Trophoblast cell (in vitro differentiated cells and primary cell): ENCODE data around the gene MMAA.

Experiments
- DNase-seq, 2 donors: peaks; one replicate each; pipeline ENCODE4 v3.0.0-alpha.2; 2016
- H2AFZ ChIP-seq: 2 replicates; pipeline ENCODE4 v1.6.1; 2013; ENCODE audit warnings: low read length, moderate library complexity, mild to moderate bottlenecking; ENCODE audit not compliant: insufficient read depth, poor library complexity
- H2AK5ac ChIP-seq: 2 replicates; pipeline ENCODE4 v1.6.1; 2013; ENCODE audit warnings: mild to moderate bottlenecking, low read length
- H2BK120ac ChIP-seq: 2 replicates; pipeline ENCODE4 v1.6.1; 2013; ENCODE audit warnings: low read length, mild to moderate bottlenecking, moderate library complexity; ENCODE audit not compliant: insufficient read depth, poor library complexity
- H2BK12ac ChIP-seq: 2 replicates; pipeline ENCODE4 v1.6.1; 2013; ENCODE audit warnings: mild to moderate bottlenecking, low read length, moderate library complexity
- H2BK5ac ChIP-seq: 2 replicates; pipeline ENCODE4 v1.6.1; 2013; ENCODE audit warnings: low read length, low read depth, moderate library complexity, mild to moderate bottlenecking; ENCODE audit not compliant: poor library complexity
- H3K14ac ChIP-seq: 2 replicates; pipeline ENCODE4 v1.6.1; 2013; ENCODE audit warnings: mild to moderate bottlenecking, low read length
- H3K18ac ChIP-seq: 2 replicates; pipeline ENCODE4 v1.6.1; 2013; ENCODE audit warnings: mild to moderate bottlenecking, low read length
- H3K23ac ChIP-seq: 2 replicates; pipeline ENCODE4 v1.6.1; 2013; ENCODE audit warnings: low read length
- H3K27ac ChIP-seq: 2 replicates; pipeline ENCODE4 v1.5.1; 2013; ENCODE audit warnings: low read depth, mild to moderate bottlenecking, inconsistent platforms, low read length, moderate library complexity
- H3K27me3 ChIP-seq: 2 replicates; pipeline ENCODE4 v1.6.1; 2013; ENCODE audit warnings: inconsistent platforms, mild to moderate bottlenecking, low read length, moderate library complexity; ENCODE audit not compliant: insufficient read depth
- H3K36me3 ChIP-seq, 2 experiments: 1 replicate in 1 of 2; 2 replicates in 1 of 2; pipeline ENCODE4 v1.6.1; 2013; ENCODE audit warnings: low read length in 2 of 2, mild to moderate bottlenecking in 2 of 2, moderate library complexity in 1 of 2; ENCODE audit not compliant: insufficient read depth in 2 of 2, control insufficient read depth in 1 of 2
- H3K4ac ChIP-seq: 2 replicates; pipeline ENCODE4 v1.6.1; 2013; ENCODE audit warnings: low read depth, mild to moderate bottlenecking, low read length, moderate library complexity
- H3K4me1 ChIP-seq, 2 experiments: 1 replicate in 1 of 2; 2 replicates in 1 of 2; pipeline ENCODE4 v1.6.1; 2013; ENCODE audit warnings: low read length in 2 of 2, mild to moderate bottlenecking in 2 of 2, moderate library complexity in 1 of 2; ENCODE audit not compliant: insufficient read depth in 2 of 2, control insufficient read depth in 1 of 2
- H3K4me2 ChIP-seq: 2 replicates; pipeline ENCODE4 v1.6.1; 2013; ENCODE audit warnings: inconsistent platforms, mild to moderate bottlenecking, low read length, moderate library complexity
- H3K4me3 ChIP-seq: 2 replicates; pipeline ENCODE4 v1.5.1; 2013; ENCODE audit warnings: mild to moderate bottlenecking, low read depth, low read length, inconsistent platforms
- H3K79me1 ChIP-seq: one replicate; pipeline ENCODE4 v1.6.1; 2013; ENCODE audit warnings: low read length
- H3K79me2 ChIP-seq: 2 replicates; pipeline ENCODE4 v1.6.1; 2013; ENCODE audit warnings: low read length, mild to moderate bottlenecking; ENCODE audit not compliant: control insufficient read depth, insufficient read depth, poor library complexity
- H3K9ac ChIP-seq: 2 replicates; pipeline ENCODE4 v1.6.1; 2013; ENCODE audit warnings: mild to moderate bottlenecking, low read length
- H3K9me3 ChIP-seq: 2 replicates; pipeline ENCODE4 v1.6.1; 2013; ENCODE audit warnings: low read depth, mild to moderate bottlenecking, control low read depth, inconsistent platforms, low read length; ENCODE audit not compliant: insufficient read depth
- H4K12ac ChIP-seq: 2 replicates; pipeline ENCODE4 v1.6.1; 2013; ENCODE audit warnings: low read depth, mild to moderate bottlenecking, low read length, moderate library complexity
- H4K8ac ChIP-seq: 2 replicates; pipeline ENCODE4 v1.6.1; 2013; ENCODE audit warnings: low read depth, mild to moderate bottlenecking, low read length, moderate library complexity
- H4K91ac ChIP-seq: one replicate; pipeline ENCODE4 v1.6.1; 2013; ENCODE audit warnings: low read depth, mild to moderate bottlenecking, low read length, moderate library complexity
- WGBS: extraction: QIAGEN DNeasy Blood & Tissue Kit; methylation state at CpG from one replicate; pipeline ENCODE4 v1.1.7; 2013; ENCODE audit warnings: missing lambda C conversion rate; ENCODE audit not compliant: insufficient read length, insufficient coverage; ENCODE audit errors: extremely low coverage; 5-methylcytosine and 5-hydroxymethylcytosine counted together

The MMAA gene

DNA sequence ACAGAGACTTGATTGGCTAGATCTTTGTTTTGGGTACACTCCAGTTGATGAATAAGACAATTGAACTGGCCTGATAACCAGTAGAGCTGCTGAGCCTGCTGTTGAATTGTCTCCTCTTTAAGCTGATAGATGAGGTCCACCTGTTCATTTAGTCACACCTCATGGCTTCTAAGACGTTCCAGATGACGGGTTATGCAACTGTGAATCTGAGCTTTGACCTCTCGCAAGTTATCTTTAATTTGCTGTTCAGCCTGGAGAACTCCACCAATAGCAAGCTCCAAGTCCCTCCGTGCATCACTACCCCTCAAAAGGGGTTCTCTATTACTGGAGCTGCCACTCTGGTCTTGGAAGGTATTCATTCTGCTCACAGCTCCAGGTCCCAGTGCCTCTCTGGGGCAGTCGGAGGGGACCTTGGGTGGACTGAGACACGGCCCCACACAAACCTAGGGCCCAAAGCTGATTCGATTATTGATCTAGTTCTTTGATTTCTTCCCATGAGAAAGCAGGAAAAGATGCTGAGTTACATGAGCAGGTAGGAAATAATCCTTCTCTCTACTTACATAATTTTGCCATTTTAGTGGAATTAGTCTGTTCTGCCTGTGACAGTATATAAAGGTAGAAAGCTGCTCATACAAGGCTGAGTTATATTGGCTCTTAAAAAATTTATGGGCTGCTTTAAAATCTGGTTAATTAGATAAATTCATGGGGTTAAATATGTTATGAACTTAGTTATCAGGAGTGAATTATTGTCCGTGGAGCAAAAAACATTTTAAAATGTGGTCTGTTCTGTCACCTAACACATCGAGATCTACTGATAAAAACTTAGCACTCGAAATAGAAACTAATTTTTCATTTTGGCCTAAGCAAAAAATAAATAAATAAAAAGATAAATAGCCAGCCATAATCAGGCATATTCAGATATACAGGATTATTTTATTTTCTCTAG is 6.8 kb downstream of the MMAA start:
- Histone ChIP-seq H2AFZ (no peak overlapping the region), H2BK120ac (no peak overlapping the region), H3K36me3 (no peaks in the 10 kb centered on the region), H3K9me3 (no peaks in the 10 kb centered on the region), H3K4ac (no peak overlapping the region), H3K18ac (no peak overlapping the region), H3K27me3 (no peaks in the 10 kb centered on the region), H3K79me1 (no peaks in the 10 kb centered on the region), H3K9ac (no peak overlapping the region), H3K27ac (no peak overlapping the region), H3K4me1 (no peaks in the 10 kb centered on the region), H3K14ac (no peak overlapping the region), H3K79me2 (no peaks in the 10 kb centered on the region), H3K4me3 (no peak overlapping the region), H2BK12ac (no peak overlapping the region), H4K8ac (no peak overlapping the region), H2BK5ac (no peak overlapping the region), H4K91ac (no peak overlapping the region), H4K12ac (no peak overlapping the region), H3K4me2 (no peak overlapping the region), H3K23ac (no peak overlapping the region), H2AK5ac (no peak overlapping the region)
- DNase-seq, result no peak
- no CpG with 5 or more reads among the region's 10 CpGs for WGBS

DNA sequence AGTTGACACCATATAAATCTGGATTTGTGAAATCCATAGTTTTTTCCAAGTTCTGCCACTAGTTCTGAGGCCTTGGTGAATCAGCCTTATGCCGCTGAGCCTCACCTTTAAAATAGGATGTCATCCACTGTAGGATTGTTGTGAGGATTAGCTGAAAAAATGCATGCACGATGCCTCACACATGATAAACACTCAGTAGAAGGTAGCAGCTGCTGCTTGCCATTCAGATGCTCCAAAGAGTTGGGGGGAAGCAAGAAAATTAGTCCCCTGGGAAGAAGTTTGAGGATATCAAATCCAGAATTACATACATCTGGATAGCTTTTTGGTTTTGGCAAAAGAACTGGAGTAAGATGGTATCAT is 7.4 kb downstream of the MMAA start:
- H3K4me2 ChIP-seq, result no peak overlapping the region
- no peak for DNase-seq

DNA sequence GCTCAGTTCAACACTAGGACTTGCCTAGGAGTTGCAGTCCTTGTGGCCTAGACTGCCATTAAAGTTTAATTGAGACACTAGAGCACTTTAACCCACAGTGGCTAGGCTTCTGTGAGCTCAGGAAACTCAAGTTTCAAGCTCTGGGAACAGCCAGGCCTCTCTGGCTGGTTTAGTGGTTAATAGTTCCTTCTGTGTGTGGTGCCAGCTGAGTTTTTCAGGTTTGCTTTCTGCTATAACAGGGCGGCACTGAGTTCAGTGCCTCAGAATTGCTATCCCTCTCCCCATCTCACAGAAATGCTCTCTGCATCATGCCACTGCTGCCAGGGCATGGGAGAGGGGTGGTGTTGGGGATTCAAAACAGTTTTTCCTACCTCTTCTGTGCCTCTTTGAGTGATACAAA is 15.9 kb downstream of the MMAA start:
- Histone ChIP-seq H3K18ac (no peak overlapping the region), H3K27me3 (no peaks in the 10 kb centered on the region), H3K4ac (no peak overlapping the region), H2AFZ (no peak overlapping the region), H4K91ac (no peak overlapping the region), H3K4me2 (no peak overlapping the region), H3K4me1 (no peaks in the 10 kb centered on the region), H2BK12ac (no peak overlapping the region), H4K12ac (no peak overlapping the region), H3K14ac (no peak overlapping the region), H3K4me3 (no peak overlapping the region), H2AK5ac (no peak overlapping the region), H4K8ac (no peak overlapping the region), H3K79me2 (no peaks in the 10 kb centered on the region), H3K9me3 (no peaks in the 10 kb centered on the region), H2BK120ac (no peak overlapping the region), H3K23ac (no peak overlapping the region), H3K79me1 (no peaks in the 10 kb centered on the region), H3K36me3 (peaks cover 0 to 1% of the 10 kb centered on the region in 2 experiments), H2BK5ac (no peak overlapping the region), H3K27ac (no peak overlapping the region), H3K9ac (no peak overlapping the region)
- no peak for DNase-seq
- WGBS, result no CpG with 5 or more reads among the region's 1 CpG

More for the DNA sequence above, 7.4 kb downstream of the MMAA start:
- H3K4ac ChIP-seq, result no peak overlapping the region
- no peaks in the 10 kb centered on the region for H3K79me2 ChIP-seq
- no peak overlapping the region for H2AFZ ChIP-seq
- no peak overlapping the region for H2BK120ac ChIP-seq
- no peak overlapping the region for H3K4me3 ChIP-seq
- no peak overlapping the region for H4K8ac ChIP-seq
- H3K14ac ChIP-seq, result no peak overlapping the region
- H2AK5ac ChIP-seq, result no peak overlapping the region
- no peak overlapping the region for H3K23ac ChIP-seq
- no peak overlapping the region for H2BK12ac ChIP-seq
- H3K79me1 ChIP-seq, result no peaks in the 10 kb centered on the region
- no CpG with 5 or more reads among the region's 2 CpGs for WGBS
- H3K4me1 ChIP-seq, result no peaks in the 10 kb centered on the region
- H3K36me3 ChIP-seq, result no peaks in the 10 kb centered on the region
- no peak overlapping the region for H3K9ac ChIP-seq
- H3K27ac ChIP-seq, result no peak overlapping the region
- no peak overlapping the region for H4K12ac ChIP-seq
- no peaks in the 10 kb centered on the region for H3K27me3 ChIP-seq
- no peak overlapping the region for H2BK5ac ChIP-seq
- no peak overlapping the region for H4K91ac ChIP-seq
- no peaks in the 10 kb centered on the region for H3K9me3 ChIP-seq
- no peak overlapping the region for H3K18ac ChIP-seq

DNA sequence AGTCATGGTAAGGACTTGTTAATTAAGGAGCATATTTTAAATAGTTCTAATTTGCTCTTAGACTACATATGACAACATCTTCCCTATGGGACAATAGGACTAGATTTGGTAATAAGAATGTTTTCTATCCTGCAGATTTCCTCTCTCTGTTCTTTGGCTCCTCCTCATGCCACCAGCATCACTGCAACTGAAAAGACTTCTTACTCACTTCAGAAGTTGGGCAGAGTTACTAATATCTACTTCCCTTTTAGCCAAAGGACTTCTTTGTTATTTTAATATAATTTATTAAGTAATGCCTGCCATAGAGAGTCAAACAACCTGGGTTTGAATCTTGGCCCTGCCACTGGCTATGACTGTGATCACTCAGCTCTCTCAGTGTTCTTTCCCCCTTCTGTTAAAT is 16.4 kb downstream of the MMAA start:
- H3K27me3 ChIP-seq, result no peaks in the 10 kb centered on the region
- no peak for DNase-seq
- H2BK120ac ChIP-seq, result no peak overlapping the region
- no peaks in the 10 kb centered on the region for H3K79me2 ChIP-seq
- no peak overlapping the region for H3K4ac ChIP-seq
- H3K18ac ChIP-seq, result no peak overlapping the region
- no peak overlapping the region for H3K27ac ChIP-seq
- no peak overlapping the region for H2BK5ac ChIP-seq
- no peaks in the 10 kb centered on the region for H3K79me1 ChIP-seq
- peaks cover 0 to 1% of the 10 kb centered on the region in 2 experiments for H3K36me3 ChIP-seq
- H3K4me2 ChIP-seq, result no peak overlapping the region
- no peaks in the 10 kb centered on the region for H3K9me3 ChIP-seq
- H3K9ac ChIP-seq, result no peak overlapping the region
- no peak overlapping the region for H2AFZ ChIP-seq
- H3K14ac ChIP-seq, result no peak overlapping the region
- no peak overlapping the region for H3K4me3 ChIP-seq
- no peak overlapping the region for H3K23ac ChIP-seq
- H4K91ac ChIP-seq, result no peak overlapping the region
- no peak overlapping the region for H2AK5ac ChIP-seq
- no peak overlapping the region for H2BK12ac ChIP-seq
- H4K8ac ChIP-seq, result no peak overlapping the region
- no peak overlapping the region for H4K12ac ChIP-seq
- no peaks in the 10 kb centered on the region for H3K4me1 ChIP-seq
